Stimulated activated CD4-positive, alpha-beta T cell treated with anti-CD3 and anti-CD28 coated beads, Interleukin-1b, Interleukin-23, amount 100 ng/mL, for 24 hours (primary cell): ENCODE measurements around the gene GON4L.
"Not testable (repeated sequence)": the region's sequence is repeated elsewhere in the genome, so short reads cannot be mapped to it uniquely, and the experiment has no call there.

Experiments used
- DNase-seq, 4 experiments: peaks; one replicate each; pipeline ENCODE4 v3.0.0-alpha.2; 2020; ENCODE audit warnings: low read depth in 4 of 4, low spot score in 1 of 4

The GON4L gene, protein sequence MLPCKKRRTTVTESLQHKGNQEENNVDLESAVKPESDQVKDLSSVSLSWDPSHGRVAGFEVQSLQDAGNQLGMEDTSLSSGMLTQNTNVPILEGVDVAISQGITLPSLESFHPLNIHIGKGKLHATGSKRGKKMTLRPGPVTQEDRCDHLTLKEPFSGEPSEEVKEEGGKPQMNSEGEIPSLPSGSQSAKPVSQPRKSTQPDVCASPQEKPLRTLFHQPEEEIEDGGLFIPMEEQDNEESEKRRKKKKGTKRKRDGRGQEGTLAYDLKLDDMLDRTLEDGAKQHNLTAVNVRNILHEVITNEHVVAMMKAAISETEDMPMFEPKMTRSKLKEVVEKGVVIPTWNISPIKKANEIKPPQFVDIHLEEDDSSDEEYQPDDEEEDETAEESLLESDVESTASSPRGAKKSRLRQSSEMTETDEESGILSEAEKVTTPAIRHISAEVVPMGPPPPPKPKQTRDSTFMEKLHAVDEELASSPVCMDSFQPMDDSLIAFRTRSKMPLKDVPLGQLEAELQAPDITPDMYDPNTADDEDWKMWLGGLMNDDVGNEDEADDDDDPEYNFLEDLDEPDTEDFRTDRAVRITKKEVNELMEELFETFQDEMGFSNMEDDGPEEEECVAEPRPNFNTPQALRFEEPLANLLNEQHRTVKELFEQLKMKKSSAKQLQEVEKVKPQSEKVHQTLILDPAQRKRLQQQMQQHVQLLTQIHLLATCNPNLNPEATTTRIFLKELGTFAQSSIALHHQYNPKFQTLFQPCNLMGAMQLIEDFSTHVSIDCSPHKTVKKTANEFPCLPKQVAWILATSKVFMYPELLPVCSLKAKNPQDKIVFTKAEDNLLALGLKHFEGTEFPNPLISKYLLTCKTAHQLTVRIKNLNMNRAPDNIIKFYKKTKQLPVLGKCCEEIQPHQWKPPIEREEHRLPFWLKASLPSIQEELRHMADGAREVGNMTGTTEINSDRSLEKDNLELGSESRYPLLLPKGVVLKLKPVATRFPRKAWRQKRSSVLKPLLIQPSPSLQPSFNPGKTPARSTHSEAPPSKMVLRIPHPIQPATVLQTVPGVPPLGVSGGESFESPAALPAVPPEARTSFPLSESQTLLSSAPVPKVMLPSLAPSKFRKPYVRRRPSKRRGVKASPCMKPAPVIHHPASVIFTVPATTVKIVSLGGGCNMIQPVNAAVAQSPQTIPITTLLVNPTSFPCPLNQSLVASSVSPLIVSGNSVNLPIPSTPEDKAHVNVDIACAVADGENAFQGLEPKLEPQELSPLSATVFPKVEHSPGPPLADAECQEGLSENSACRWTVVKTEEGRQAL (N-terminal part only)

DNA sequence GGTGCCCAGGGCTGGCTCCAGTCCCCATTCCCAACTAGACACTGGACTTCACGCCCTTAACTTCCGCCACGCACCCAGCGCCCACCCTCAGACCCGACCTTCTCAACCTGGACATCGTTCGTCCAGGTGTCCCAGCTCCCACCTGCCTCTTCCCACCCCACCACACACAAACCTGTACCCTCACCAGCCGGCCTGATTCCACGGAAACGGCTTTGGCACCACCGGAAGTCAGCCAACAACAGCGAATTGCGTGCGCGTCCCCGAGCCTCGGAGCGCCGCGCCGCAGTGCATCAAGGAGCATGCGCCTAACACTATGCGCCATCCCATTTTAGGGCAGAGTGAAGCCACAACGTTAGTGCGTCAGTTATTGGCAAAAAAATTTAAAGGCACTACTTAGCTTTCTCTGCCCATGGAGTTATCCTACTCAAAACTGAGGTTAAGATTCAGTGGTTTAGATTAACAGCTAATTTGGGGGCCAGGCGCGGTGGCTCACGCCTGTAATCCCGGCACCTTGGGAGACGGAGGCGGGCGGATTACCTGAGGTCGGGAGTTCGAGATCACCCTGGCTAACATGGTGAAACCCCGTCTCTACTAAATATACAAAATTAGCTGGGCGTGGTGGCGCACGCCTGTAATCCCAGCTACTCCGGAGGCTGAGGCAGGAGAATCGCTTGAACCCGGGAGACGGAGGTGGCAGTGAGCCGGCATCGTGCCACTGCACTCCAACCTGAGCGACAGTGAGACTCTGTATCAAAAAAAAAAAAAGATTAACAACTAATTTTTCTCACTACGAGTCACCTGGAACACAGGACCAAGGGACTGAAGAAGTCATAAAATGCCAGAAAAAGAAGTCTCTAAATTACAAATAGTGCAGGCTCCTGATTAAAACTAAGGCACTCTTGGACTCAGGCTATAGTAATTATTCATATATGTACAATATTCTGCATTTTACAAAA, at the start of gene GON4L:
Gene GON4L, minus strand, starts transcription at position 240 of the 956 bp plus-strand sequence. CDS start 3,434 bp downstream, outside the sequence.
- peak; percentile 75 to 80 (median 76) for DNase-seq

DNA sequence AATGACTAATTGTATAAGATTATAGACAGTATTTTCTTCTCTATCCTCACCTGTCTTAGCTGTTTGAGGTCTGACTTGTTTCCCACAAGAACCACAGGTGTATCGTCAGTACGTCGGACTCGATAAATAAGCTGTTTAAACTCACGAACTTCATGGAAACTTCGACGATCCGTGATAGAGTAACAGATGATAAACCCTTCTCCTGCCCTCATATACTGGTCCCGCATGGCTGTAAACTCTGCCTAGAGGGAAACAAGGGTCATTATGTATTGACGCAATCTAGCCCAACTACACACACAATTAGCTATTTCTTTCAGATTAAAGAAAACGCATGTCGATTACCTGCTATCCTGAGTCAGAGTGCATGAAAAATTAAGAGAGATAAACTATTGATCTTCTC, 47.2 kb upstream of the GON4L start:
- DNase-seq, result no peak

DNA sequence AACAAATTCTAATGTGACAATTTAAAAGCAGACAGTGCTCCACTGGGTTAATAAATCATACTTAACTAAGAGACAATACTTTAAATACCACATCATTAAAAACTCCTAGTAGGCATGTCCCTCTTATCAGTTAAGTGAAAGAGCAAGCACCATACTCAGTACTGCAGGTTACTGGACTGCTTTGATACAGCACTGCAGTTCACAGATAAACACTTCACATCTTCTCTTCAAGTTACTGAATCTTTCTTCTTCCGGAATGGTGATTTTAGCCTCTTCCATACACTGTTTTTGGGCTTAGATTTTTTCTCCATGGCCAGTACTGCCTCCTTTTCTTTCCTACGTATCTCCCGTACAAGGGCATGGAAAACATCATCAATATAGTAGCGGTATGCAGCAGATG, 43.1 kb upstream of the GON4L start:
- no peak for DNase-seq

DNA sequence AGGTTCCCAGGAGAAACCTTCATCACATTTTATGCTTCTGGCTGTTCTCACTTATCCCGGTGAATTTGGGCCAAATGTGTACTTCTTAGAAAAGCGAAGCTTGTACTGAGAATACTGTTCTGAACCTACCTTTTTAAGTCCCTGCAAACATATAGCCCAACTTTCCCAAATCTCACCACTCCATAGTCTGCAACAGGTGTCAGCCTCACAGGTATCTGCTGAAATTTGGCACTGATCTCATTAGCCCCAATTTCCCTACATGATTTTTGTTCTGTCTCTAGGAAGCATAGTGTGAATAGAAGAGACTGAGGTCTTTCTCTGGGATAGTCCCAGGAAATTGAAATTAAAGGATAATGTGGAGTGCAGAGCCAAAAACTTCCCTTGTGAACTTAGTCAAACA, 42.7 kb upstream of the GON4L start:
- no peak for DNase-seq

DNA sequence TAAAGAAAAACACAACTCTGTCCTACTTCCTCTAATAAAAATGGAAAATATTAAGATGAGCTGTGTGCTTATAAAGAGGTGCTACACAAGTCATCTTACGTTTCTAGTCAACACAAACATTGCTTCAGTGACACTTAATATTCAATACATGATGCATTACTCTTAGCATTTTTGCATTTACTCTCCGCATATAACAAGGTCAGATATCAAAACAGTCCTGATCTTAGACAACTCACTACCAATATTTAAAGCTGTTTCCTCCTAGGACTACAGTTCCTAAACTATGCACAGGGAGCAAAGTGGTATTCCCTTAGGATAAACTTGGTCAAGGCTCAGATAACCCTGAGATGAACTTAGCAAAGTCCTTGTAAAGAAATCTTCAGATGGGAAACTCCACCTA, 41.9 kb upstream of the GON4L start:
- DNase-seq, result no peak

DNA sequence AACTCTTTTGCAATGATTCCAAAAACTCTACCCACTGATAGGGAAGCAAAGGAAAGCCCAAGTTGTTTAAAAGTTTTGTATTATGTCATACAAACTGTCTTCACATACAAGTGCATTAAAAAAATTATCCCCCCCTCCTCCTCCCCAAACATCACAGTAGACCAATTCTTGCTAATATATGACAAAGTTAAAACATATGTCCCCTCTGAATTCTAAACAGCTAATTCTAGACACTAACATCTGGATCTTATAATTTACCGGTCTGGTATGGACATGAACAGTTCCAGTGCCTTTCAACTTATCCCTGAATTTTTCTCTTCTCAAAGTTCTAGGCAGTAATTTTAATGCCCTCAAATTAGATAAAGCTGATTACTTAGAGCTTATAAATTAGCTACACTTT, 40.7 kb upstream of the GON4L start:
- no peak for DNase-seq

DNA sequence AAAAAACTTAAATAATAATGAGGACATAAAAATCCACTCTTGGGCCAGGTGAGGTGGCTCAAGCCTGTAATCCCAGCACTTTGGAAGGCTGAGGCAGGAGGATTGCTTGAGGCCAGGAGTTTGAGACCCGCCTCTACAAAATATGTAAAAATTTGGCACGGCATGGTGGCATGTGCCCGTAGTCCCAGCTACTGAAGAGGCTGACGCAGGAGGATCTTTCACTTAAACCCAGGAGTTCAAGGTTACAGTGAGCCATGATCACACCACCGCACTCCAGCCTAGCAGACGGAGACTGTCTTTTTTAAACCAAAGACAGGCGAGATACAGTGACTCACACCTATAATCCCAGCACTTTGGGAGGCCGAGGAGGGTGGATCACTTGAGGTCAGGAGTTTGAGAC, 39.5 kb upstream of the GON4L start:
- DNase-seq, result not testable (repeated sequence)

DNA sequence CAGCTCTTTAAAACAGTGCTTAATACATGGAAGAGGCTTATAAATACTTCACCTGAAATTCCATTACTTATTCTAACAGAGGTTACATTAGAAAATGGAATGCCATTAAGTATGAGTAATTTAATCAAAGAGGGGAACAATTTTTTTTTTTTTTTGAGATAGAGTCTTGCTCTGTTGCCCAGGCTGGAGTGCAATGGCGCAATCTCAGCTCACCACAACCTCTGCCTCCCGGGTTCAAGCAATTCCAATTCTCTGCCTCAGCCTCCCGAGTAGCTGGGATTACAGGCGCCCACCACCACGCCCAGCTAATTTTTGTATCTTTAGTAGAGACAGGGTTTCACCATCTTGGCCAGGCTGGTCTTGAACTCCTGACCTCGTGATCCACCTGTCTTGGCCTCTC, 38.6 kb upstream of the GON4L start:
- not testable (repeated sequence) for DNase-seq

DNA sequence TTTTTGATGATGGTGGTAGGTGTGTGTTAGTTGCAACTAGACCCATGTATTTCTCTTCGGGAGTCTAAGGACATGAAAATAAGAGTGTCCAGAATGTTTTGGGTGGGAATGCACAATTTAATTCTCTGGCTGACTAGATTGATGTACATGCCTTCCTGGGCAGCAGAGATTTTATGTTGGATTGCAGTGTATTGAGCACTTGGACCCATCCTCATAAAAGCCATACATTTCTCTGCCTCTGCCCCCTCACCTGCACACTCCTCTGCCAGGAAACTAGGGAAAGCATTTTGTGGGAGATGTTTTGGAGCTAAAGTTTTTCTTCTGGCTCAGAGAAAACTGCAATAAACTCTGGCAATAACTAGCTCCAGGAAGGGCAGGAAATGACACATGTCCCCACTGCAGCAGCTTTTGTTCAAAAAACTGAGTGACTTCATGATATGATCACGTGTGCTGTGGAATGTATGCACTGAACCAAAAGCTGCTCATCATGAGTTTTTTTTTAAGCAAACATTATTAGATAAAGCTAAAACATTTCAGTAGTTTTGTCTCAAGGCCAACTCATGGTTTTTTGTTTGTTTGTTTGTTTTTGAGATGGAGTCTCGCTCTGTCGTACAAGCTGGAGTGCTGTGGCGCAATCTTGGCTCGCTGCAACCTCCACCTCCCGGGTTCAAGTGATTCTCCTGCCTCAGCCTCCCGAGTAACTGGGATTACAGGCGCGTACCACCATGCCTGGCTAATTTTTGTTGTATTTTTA, 36.6 kb upstream of the GON4L start:
- no peak for DNase-seq

DNA sequence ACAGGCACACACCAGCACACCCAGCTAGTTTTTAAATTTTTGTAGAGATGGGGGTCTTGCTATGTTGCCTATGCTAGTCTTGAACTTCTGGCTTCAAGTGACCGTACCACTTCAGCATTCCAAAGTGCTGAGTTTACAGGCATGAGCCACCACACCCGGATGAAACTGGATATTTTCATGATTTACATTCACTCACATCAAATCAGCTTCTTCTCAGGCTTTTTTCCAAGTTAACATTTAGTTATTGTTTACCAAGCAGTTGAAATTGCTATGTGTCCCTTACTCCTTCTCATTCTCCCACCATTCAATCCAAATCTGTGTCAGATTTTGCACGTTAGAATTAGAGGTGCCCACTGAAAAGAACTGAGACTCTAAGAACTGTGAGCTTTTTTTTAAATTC, 35.8 kb upstream of the GON4L start:
- no peak for DNase-seq

DNA sequence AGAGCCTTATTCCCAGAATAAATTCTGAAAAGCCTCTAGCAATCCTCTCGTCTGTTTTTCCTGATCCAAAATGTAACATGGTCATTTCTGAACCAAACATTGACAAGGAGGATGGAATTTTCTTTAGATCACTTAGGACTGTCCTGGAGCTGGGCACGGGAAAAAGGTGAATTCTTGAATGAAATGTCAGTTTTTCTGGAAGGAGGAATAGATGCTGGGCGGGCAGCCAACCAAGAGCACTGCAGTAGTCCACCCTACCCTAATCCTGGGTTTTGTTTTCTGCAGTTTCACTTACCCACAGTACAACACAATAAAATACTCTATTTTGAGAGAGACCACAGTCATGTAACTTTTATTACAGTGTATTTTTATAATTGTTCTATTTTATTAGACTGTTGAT, 33.2 kb upstream of the GON4L start:
- no peak for DNase-seq

DNA sequence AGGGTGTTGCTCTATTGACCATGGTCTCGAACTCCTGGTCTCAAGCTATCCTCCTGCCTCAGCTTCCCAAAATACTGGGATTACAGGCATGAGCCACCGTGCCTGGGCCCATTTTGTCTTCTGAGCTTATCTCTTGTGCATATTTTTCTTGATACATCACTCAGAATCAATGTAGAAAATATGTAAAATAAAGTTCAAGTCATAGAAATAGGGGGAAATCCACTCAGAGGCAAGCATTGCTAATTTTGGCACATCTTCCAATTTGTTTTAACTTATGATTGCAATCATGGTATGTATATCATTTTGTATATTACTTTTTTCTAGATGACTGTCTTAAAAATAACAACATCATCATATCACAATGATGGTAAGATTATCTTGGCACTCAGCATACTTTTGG, 32.6 kb upstream of the GON4L start:
- DNase-seq, result no peak

DNA sequence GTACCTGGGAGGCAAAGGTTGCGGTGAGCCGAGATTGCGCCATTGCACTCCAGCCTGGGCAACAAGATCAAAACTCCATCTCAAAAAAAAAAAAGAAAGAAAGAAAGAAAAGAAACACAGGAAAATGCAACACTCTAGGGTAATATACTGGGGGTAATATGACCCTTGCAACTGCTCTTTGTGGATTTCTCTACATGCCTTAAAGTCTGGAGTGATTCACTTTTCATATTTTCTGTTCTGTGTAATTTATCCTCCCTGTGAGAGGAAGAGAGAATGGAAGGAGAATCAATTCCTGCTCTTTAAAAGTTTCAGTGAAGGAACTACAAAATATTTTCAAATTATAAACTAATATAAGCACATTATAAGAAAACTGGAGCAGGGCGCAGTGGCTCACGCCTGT, 31.5 kb upstream of the GON4L start:
- DNase-seq, result no peak

DNA sequence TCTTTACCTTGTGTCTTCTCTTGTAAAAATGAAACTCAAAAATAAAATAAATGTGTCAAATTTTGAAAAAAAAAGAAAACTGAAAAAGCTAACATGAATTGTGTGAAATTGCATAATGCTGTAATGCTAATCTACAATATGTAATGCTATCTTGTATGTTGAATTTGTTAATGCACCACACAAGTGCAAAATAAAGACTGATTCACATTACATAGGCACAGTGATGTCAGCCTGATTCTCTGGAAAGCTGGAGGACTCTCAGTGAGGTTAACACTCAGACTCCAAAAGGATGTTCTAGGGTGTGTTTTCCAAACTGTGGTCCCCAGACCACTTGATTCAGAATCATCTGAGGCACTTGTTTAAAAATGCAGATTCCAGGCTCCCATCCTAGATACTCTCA, 28.0 kb upstream of the GON4L start:
- no peak for DNase-seq

DNA sequence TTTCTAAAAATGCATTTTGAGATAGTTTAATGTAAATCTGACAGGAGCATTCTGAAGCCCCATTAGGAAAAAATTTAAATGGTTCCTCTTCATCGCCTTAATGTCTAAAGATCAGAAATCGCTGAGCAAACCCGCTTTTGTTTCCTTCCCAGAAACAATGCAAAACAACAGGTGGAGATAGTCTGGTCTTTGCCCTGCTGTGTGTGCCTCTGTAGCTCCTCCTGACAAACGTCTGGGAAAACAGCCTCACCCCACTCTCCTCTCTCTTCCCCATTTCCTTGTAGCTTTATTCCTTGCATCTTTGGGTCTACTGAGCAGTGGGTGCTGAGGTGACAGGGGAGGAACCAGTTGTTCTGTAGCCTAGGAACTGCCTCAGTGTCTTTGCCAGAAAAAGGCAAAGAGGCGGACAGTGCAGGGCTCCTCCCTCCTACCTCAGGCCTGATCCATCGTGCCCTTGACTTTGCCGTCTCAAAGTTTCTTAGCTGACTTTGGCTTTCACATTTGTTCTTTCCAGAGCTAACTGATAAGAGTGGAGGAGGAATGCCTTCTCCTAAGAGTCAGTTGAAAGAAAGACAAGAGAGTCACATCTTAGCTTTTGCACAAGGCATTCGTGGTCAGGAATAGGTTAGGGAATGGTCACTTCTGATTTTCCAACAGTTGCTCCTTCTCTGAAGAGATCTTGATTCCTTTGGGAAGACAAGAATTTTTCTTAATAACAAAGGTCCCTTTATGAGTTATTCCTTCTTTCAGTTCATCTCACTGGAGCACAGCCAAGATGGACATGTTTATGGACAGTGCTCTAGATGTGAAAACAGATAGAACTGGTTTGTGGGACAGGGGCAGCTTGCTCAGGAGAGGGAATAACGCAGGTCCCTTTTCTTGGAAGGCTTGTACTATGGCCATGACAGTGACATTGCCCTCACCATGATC, 27.3 kb upstream of the GON4L start:
- no peak for DNase-seq

DNA sequence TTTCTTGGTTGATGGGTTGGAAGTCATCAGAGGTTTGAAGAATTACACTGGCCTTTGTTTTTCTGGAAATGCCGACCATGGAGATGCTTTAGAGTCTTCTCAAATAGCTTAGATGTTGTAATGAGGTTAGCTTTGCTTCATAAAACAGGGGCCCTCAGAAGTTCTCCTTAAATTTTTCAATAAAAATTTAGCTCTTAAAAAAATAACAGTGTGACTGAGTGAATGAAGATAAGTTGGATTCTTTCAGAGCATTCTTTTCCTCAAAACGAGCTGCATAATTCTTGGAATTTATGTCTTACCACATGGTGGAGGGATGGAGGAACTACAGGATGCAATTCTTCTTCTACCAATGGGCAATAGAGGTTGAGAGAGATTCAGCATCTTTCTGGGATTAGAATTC, 25.8 kb upstream of the GON4L start:
- no peak for DNase-seq

DNA sequence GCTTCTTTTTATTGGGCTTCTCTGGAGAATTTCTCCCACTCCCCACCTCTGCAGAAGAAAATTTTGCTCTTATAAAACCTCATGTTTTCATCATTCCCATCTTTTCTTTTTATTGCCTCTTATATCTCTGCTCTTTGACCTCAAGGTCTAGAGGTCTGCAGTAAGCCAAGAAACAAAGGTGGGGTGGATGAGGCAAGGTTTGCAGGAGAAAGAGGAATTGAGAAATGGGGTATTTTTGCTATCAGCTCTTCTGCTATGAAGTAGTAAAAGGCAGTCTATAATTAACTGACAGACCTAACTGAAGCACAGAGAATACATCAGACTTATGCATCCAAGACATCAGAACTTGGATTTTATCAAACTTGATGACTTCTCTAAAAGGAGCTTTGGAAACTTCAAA, 25.2 kb upstream of the GON4L start:
- no peak for DNase-seq

DNA sequence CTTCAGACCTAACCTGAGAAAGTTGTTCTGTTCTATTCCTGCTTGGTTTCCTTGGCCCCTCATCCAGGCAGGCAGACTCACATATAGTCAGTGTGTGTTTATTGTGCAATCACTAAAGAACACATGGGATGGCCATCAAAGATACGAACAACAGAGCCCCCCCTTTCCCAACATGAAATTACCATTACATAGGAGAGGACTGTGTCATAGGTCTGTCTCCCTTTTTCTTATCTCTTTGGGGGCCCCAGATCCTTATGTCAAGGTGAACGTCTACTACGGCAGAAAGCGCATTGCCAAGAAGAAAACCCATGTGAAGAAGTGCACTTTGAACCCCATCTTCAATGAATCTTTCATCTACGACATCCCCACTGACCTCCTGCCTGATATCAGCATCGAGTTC, 23.9 kb upstream of the GON4L start:
- DNase-seq, result no peak

DNA sequence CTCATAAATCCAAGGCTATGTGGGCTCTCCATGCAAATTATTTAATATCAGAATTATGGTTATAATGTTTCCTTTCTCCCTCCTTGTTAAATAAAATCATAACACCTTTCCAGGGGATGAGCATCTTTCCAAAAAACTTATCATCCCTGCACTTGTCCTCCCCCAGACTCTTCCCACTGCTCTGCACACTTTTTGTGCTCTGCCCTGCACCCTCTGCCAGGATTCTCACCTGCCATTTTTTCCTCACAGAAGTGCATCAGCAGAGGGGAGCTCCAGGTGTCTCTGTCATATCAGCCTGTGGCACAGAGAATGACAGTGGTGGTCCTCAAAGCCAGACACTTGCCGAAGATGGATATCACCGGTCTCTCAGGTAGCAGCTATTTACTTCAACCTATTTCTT, 23.2 kb upstream of the GON4L start:
- no peak for DNase-seq
